Omental fat pad (tissue), 4 donors: ENCODE data around the gene WASHC2A. TPM values are rescaled to one million over a fixed set of nuclear protein-coding genes. Genes with fewer than 3 reads are reported as not detected.
"Not testable (repeated sequence)": the region's sequence is repeated elsewhere in the genome, so short reads cannot be mapped to it uniquely, and the experiment has no call there.

Experiments used
- ATAC-seq: fragments of 150-250 bp; one replicate; pipeline ENCODE4 v1.9.1; 2016; ENCODE audit warnings: mild to moderate bottlenecking, moderate library complexity; ENCODE audit not compliant: low FRiP score
- DNase-seq: peaks from one replicate; pipeline ENCODE4 v3.0.0-alpha.2; 2019; ENCODE audit warnings: low spot score
- total RNA-seq, 4 donors: library from RNA; depleted of rRNA; stranded (reverse); fragments of >200 nt; gene quantifications; one replicate each; pipeline ENCODE4 v1.1.0, GENCODE V29; 2016
- TF ChIP-seq, protein P1 (sequence below), 3 donors: fragments of 450-650 bp; IDR thresholded peaks; one replicate each; pipeline ENCODE4 v1.5.1; 2016 to 2017; ENCODE audit warnings: antibody characterized with exemption in 3 of 3, mild to moderate bottlenecking in 3 of 3, moderate library complexity in 2 of 3

The WASHC2A gene, protein sequence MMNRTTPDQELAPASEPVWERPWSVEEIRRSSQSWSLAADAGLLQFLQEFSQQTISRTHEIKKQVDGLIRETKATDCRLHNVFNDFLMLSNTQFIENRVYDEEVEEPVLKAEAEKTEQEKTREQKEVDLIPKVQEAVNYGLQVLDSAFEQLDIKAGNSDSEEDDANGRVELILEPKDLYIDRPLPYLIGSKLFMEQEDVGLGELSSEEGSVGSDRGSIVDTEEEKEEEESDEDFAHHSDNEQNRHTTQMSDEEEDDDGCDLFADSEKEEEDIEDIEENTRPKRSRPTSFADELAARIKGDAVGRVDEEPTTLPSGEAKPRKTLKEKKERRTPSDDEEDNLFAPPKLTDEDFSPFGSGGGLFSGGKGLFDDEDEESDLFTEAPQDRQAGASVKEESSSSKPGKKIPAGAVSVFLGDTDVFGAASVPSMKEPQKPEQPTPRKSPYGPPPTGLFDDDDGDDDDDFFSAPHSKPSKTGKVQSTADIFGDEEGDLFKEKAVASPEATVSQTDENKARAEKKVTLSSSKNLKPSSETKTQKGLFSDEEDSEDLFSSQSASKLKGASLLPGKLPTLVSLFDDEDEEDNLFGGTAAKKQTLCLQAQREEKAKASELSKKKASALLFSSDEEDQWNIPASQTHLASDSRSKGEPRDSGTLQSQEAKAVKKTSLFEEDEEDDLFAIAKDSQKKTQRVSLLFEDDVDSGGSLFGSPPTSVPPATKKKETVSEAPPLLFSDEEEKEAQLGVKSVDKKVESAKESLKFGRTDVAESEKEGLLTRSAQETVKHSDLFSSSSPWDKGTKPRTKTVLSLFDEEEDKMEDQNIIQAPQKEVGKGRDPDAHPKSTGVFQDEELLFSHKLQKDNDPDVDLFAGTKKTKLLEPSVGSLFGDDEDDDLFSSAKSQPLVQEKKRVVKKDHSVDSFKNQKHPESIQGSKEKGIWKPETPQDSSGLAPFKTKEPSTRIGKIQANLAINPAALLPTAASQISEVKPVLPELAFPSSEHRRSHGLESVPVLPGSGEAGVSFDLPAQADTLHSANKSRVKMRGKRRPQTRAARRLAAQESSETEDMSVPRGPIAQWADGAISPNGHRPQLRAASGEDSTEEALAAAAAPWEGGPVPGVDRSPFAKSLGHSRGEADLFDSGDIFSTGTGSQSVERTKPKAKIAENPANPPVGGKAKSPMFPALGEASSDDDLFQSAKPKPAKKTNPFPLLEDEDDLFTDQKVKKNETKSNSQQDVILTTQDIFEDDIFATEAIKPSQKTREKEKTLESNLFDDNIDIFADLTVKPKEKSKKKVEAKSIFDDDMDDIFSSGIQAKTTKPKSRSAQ (N-terminal part only)
- total RNA-seq, result 10 to 100 TPM; 23.5 to 38.8 (median 28.7) TPM

DNA sequence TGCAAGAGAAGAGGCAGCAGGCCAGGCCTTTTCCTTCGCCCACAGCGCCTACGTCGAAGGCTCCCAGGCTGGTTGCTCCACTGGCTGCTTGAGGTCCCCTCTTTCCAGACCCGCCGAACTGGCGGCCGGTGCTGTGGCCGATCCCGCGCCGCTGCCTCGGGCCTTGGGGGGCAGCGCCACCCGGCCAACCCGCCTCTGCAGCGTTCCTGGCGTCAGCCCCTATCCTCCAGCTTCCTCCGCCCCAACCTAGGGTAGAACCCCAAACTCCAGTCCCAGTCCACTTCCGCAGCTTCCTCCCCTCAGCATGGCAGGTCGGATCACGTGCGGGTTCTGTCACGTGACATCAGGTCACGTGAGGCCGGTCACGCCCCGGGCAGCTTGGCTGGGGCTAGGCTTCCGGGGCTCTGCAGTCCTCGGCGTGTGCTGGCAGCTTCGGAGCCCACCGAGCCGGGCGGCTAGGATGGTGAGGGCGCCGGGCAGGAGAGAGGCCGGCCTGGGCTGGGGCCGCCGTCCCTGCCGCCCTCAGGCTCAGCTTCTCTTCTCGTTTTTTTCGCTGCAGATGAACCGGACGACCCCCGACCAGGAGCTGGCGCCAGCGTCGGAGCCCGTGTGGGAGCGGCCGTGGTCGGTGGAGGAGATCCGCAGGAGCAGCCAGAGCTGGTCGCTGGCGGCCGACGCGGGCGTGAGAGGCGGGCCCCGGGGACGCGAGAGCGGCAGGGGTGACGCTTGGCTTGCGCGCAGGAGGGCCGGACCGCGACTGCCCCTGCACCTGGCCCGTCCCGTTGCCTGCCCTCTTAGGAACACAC is at the start of gene WASHC2A:
WASHC2A (plus strand) TSS at position 409 of the 806 bp plus-strand sequence; CDS start at position 461, 52 bp downstream.
- DNase-seq, result peak; percentile 97
- peak; percentile 93 for ATAC-seq

DNA sequence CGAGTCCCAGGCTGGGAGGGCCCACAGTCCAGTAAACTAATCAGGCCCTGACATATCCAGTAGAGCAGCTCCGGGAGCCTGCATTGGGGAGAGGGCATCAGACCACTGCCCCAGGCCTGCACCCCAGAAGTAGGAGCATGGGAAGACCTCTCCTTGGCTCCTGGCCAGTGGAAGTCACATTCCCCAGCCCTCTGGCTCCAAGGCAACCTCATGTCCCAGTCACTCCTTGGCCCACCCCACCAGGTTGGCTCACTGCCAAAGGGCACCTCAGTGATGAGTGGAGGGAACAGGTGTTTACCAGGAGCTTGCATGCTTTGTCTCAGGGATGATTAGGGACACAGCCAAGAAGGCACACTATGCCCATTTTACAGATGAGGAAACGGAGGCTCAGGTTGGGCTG is 48.5 kb upstream of the WASHC2A start:
- not testable (repeated sequence) for DNase-seq, ATAC-seq

DNA sequence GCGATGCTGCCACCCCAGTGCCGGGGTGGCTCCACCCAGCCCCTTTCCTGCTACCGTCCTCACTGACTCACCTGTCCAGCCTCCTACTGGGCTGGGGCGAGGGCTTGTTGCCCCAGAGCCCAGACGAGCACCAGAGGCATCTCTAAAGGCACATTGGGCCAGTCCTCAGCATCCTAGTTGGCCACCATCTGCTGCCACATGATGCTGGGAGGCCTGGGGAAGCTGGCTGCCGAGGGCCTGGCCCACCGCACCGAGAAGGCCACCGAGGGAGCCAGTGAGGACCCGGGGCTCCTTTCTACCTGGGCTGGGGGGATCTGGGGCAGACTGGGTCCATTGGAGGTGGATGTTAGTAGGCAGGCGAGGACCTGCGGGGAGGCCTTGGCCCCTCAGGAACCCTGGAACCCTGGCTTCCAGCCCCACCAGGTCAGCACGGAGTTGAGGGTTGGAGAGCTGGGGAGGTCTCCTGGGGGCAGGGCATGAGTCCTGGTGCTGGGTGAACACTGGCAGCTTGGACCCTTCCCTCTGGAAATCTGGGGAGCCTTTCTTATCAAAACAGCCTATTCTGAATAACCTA is 47.2 kb upstream of the WASHC2A start:
- ATAC-seq, DNase-seq: not testable (repeated sequence)

DNA sequence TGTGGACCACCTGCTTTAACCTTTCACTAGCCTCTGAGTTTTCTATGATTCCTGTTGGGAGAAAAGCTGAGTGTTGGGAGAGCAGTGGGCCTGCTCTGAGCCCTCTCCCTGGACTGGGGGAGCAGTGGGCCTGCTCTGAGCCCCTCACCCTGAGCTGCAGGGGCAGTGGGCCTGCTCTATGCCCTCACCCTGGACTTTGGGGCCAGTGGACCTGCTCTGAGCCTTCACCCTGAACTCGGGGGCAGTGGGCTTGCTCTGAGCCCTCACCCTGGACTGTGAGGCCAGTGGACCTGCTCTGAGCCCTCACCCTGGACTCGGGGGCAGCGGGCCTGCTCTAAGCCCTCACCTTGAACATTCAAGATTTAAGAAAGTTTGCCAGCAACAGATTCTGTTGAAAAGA is 46.1 kb upstream of the WASHC2A start:
- ATAC-seq, result no peak
- TF ChIP-seq, protein P1, sequence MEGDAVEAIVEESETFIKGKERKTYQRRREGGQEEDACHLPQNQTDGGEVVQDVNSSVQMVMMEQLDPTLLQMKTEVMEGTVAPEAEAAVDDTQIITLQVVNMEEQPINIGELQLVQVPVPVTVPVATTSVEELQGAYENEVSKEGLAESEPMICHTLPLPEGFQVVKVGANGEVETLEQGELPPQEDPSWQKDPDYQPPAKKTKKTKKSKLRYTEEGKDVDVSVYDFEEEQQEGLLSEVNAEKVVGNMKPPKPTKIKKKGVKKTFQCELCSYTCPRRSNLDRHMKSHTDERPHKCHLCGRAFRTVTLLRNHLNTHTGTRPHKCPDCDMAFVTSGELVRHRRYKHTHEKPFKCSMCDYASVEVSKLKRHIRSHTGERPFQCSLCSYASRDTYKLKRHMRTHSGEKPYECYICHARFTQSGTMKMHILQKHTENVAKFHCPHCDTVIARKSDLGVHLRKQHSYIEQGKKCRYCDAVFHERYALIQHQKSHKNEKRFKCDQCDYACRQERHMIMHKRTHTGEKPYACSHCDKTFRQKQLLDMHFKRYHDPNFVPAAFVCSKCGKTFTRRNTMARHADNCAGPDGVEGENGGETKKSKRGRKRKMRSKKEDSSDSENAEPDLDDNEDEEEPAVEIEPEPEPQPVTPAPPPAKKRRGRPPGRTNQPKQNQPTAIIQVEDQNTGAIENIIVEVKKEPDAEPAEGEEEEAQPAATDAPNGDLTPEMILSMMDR (IDR thresholded peaks at IDR 0.05), result no peak
- no peak for DNase-seq

DNA sequence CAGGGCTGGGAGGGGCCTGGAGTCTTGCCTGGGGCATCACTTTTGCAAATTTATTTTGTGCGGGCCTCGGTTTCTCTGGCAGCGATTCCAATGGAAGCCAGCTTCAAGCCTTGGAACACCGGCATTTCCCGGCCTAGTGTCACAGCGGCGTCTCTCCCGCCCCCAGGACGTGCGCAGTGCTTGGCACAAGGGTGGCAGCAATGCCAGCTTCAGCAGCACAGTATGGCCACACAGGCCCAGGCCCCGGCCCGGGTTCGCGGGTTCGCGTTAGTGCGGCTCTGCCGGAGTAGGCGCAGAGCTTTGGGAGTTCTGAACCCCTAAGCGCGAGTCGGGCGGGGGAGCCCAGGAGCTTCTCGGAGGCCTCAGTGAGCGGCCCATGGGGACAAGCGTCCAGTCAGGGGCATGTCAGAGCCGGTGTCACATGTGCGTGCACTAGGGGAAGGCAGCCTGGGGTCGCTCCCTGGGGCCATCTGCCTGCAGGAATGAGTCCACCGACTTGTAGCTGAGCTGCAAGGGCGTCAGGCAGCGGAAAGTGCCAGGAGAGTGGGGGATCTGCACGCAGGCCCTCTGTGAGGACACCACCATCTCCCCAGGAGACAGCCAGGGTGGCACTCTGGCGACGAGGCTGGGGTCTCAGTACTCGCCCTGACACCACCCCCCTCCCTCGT is 42.9 kb upstream of the WASHC2A start:
- not testable (repeated sequence) for DNase-seq, ATAC-seq

DNA sequence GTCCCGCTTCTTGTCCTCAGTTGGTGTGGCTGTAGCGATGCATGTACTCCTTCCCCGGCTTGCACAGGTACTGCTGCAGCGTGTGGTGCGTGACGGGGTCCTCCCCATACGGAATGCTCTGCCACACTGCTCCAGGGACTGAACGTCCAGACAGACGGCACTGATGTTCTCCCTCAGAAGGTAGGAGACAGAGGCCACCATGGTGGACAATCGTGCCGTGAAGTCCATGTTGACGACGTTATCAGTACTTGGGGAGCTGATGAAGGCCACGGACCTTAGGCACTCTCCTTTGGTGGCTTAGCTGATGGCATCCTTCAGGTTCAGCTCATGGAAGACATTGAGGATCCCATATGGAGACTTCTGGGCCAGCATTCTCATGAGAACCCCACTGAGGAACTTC is 42.1 kb upstream of the WASHC2A start:
- TF ChIP-seq, protein P1 (IDR thresholded peaks at IDR 0.05), result no peak
- DNase-seq, result no peak
- no peak for ATAC-seq

DNA sequence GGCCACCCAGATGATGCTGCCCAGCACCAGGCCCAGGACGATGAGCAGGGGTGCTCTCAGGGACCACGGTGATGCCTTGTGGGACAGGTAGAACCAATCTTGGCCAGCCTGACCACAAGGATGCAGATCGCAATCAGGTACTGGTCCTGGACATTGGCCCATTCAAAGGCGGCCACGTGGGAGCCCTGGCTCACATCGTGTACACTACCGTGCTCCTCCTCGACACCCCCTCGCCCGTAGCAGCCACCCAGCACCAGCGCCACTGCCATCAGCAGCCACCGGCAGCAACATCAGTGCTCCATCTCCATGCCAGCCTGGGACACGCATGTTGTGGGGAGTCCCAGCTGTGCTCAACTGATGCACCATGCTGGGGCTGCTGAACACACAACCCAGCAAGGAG is 40.6 kb upstream of the WASHC2A start:
- DNase-seq (no peak), ATAC-seq (no peak)
- TF ChIP-seq, protein P1 (IDR thresholded peaks at IDR 0.05), result no peak

DNA sequence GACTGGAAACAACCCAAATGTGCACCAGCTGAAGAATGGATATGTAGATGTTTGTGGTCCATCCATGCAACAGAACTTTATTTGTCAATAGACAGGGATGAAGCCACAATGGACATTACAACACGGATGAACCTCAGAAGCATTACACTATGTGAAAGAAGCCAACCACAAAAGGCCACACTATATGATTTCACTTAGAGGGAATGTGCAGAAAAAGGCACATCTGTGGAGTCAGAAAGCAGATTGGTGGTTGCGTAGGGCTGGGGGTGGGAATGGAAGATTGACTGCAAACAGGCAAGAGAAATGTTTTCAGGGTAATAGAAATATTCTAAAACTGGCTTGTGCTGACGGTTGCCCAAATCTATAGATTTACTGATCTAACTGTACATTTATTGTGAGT is 34.3 kb upstream of the WASHC2A start:
- TF ChIP-seq, protein P1 (IDR thresholded peaks at IDR 0.05), result no peak
- DNase-seq, result no peak
- ATAC-seq, result no peak

DNA sequence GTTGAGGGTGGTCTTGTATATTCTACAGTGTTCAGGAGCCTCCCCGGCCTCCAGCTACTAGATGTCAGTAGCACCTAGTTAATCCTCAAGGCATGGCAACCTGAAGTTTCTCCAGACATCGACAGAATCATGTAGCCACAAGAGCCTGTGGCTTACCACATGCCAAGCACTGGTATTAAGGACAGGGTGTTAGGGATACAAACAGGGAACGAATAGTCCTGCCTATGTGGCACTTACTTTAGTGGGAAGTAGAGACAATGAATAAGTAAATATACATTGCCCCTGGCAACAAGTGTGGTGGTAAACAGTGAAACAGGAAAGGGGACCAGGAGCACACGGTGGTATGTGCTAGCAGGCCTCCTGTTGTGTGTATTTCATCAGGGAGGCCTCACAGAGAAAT is 32.4 kb upstream of the WASHC2A start:
- DNase-seq, ATAC-seq: not testable (repeated sequence)
